ENCODE data around the gene CCL18. TPM values are rescaled to one million over a fixed set of nuclear protein-coding genes. Genes with fewer than 3 reads are reported as not detected.

The CCL18 gene
- total and polyA plus RNA-seq, 2 donors (not counting 3 experiments of a cell fraction or from before 2014, with no cell fraction given) = not detected

- Histone ChIP-seq H3K4me2 (ENCODE audit: insufficient read depth, low read length) (no peak overlapping the region), H3K36me3 (ENCODE audit: control insufficient read depth in 2 of 2, extremely low read depth in 1 of 2, insufficient read depth in 2 of 2, low read length in 2 of 2) (no peaks in the 10 kb centered on the region), H3K27me3 (ENCODE audit: control insufficient read depth in 2 of 2, insufficient read depth in 2 of 2, low read length in 2 of 2) (peaks cover 0 to 4% of the 10 kb centered on the region in 2 experiments), H3K4me3 (replicated peaks in 1 of 3; ENCODE audit: insufficient read depth in 1 of 3, low read depth in 1 of 3, low read length in 3 of 3) (no peak overlapping the region), H3K79me2 (ENCODE audit: control insufficient read depth, insufficient read depth, low read length) (no peaks in the 10 kb centered on the region), H3K9ac (replicated peaks; ENCODE audit: extremely low read depth, insufficient read depth, low read length) (no peak overlapping the region), H3K4me1 (ENCODE audit: control insufficient read depth, extremely low read depth, insufficient read depth, low read length) (no peaks in the 10 kb centered on the region), H3K9me1 (replicated peaks; ENCODE audit: control insufficient read depth, extremely low read depth, insufficient read depth, low read length) (no peaks in the 10 kb centered on the region), H4K20me1 (replicated peaks; ENCODE audit: control insufficient read depth, extremely low read depth, insufficient read depth, low read length) (no peaks in the 10 kb centered on the region), H3K9me3 (replicated peaks; ENCODE audit: control insufficient read depth, insufficient read depth, low read length) (no peaks in the 10 kb centered on the region), H2AFZ (ENCODE audit: low read depth, low read length) (no peak overlapping the region), H3K27ac (ENCODE audit: insufficient read depth, low read depth, low read length) (no peak overlapping the region)
- intact Hi-C loops (cut with micrococcal nuclease) (no loop called here), dilution Hi-C loops (cut with MboI; ENCODE audit: extremely low pct_ligation_motif_present, low sequenced_read_pairs) (no loop called here)
- no peak for TF ChIP-seq FOS (IDR thresholded peaks at IDR 0.05; ENCODE audit: borderline replicate concordance, insufficient read depth, low read length)
- TF ChIP-seq, protein P1, sequence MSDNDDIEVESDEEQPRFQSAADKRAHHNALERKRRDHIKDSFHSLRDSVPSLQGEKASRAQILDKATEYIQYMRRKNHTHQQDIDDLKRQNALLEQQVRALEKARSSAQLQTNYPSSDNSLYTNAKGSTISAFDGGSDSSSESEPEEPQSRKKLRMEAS (IDR thresholded peaks at IDR 0.05; ENCODE audit: insufficient read depth, insufficient read length) = no peak
- FAIRE-seq (no peak), DNase-seq (ENCODE audit: low read depth, low spot score) (no peak)
- ChIA-PET CTCF (no interaction called here), POLR2A (no interaction called here)
- no TSS peak for BruUV-seq (replicated peaks)
These were observed 3.3 kb upstream of the CCL18 start for GRCh38 chr17:36060816-36061215.

- no TSS peak for BruUV-seq (replicated peaks)
- Histone ChIP-seq H3K27ac (ENCODE audit: insufficient read depth, low read depth, low read length) (no peak overlapping the region), H3K9me3 (replicated peaks; ENCODE audit: control insufficient read depth, insufficient read depth, low read length) (no peaks in the 10 kb centered on the region), H2AFZ (ENCODE audit: low read depth, low read length) (no peak overlapping the region), H3K9ac (replicated peaks; ENCODE audit: extremely low read depth, insufficient read depth, low read length) (no peak overlapping the region), H3K27me3 (ENCODE audit: control insufficient read depth in 2 of 2, insufficient read depth in 2 of 2, low read length in 2 of 2) (no peaks in the 10 kb centered on the region), H3K36me3 (ENCODE audit: control insufficient read depth in 2 of 2, extremely low read depth in 1 of 2, insufficient read depth in 2 of 2, low read length in 2 of 2) (no peaks in the 10 kb centered on the region), H3K9me1 (replicated peaks; ENCODE audit: control insufficient read depth, extremely low read depth, insufficient read depth, low read length) (no peaks in the 10 kb centered on the region), H3K4me2 (ENCODE audit: insufficient read depth, low read length) (no peak overlapping the region), H3K79me2 (ENCODE audit: control insufficient read depth, insufficient read depth, low read length) (no peaks in the 10 kb centered on the region), H3K4me3 (replicated peaks in 1 of 3; ENCODE audit: insufficient read depth in 1 of 3, low read depth in 1 of 3, low read length in 3 of 3) (no peak overlapping the region), H4K20me1 (replicated peaks; ENCODE audit: control insufficient read depth, extremely low read depth, insufficient read depth, low read length) (no peaks in the 10 kb centered on the region), H3K4me1 (ENCODE audit: control insufficient read depth, extremely low read depth, insufficient read depth, low read length) (no peaks in the 10 kb centered on the region)
- FAIRE-seq (no peak), DNase-seq (ENCODE audit: low read depth, low spot score) (no peak)
- TF ChIP-seq, protein P1 (IDR thresholded peaks at IDR 0.05; ENCODE audit: insufficient read depth, insufficient read length) = no peak
- TF ChIP-seq CTCF (IDR thresholded peaks at IDR 0.05; ENCODE audit: extremely low read depth in 1 of 2, insufficient read depth in 1 of 2, low read depth in 1 of 2, low read length in 2 of 2) = no peak
- no peak for TF ChIP-seq MYC (IDR thresholded peaks at IDR 0.05; ENCODE audit: low read depth, low read length)
- no peak for TF ChIP-seq POLR2AphosphoS5 (IDR thresholded peaks at IDR 0.05; ENCODE audit: insufficient read depth, low read depth, low read length)
- TF ChIP-seq FOS (IDR thresholded peaks at IDR 0.05; ENCODE audit: borderline replicate concordance, insufficient read depth, low read length) = no peak
- no peak for TF ChIP-seq JUN (IDR thresholded peaks at IDR 0.05; ENCODE audit: borderline replicate concordance, insufficient read depth, insufficient read length, low read depth)
- intact Hi-C loops (cut with micrococcal nuclease) (no loop called here), dilution Hi-C loops (cut with MboI; ENCODE audit: extremely low pct_ligation_motif_present, low sequenced_read_pairs) (no loop called here)
- POLR2A ChIA-PET = no interaction called here
- CTCF ChIA-PET = interaction anchor here (1.0 to 1.5 kb wide), 2 partner anchors 21 to 97 kb away, joined by 4 read pairs; no protein-coding TSS in a partner anchor
These were observed 2.4 kb downstream of the CCL18 start for GRCh38 chr17:36066365-36066985.
